Renal pelvis (tissue), 4 donors: ENCODE measurements around the gene HTR1D. TPM values are rescaled to one million over a fixed set of nuclear protein-coding genes. Genes with fewer than 3 reads are reported as not detected.

ENCODE experiments used
- DNase-seq: peaks from one replicate; pipeline ENCODE4 v3.0.0-alpha.2; 2013
- polyA plus RNA-seq, 3 donors: library from polyadenylated mRNA; unstranded; fragments of 120-200 nt; gene quantifications; one replicate each; pipeline ENCODE4 v1.2.1, GENCODE V29; 2013; ENCODE audit not compliant: insufficient read length in 3 of 3

The HTR1D gene
- polyA plus RNA-seq, 3 donors: 0.24 to 0.31 (median 0.28) TPM

- no peak for DNase-seq
These were observed 64.2 kb downstream of the HTR1D start for GRCh38 chr1:23152966-23153684.

GRCh38 chr1:23150742-23151141 lies 66.6 kb downstream of the HTR1D start:
- DNase-seq: no peak

GRCh38 chr1:23150125-23150524 lies 67.2 kb downstream of the HTR1D start:
- no peak for DNase-seq

GRCh38 chr1:23149114-23149513 lies 68.2 kb downstream of the HTR1D start:
- no peak for DNase-seq

GRCh38 chr1:23148084-23148483 lies 69.2 kb downstream of the HTR1D start:
- DNase-seq: no peak

Other genes with a start within 250 kb of the HTR1D start
- gene LACTBL1, start 244.6 kb downstream of the HTR1D start, polyA plus RNA-seq: under 1 TPM in 1 of 3 donors, not detected in 2; 0.14 TPM
- under 1 TPM in 1 of 3 donors, not detected in 2; 0.46 TPM for gene TEX46, start 201.7 kb downstream of the HTR1D start, polyA plus RNA-seq
- gene KDM1A, start 198.0 kb downstream of the HTR1D start, polyA plus RNA-seq: 100 to 1,000 TPM; 132 to 143 (median 135) TPM
- 10 to 100 TPM; 31.4 to 36.7 (median 32.2) TPM for gene LUZP1, start 48.6 kb downstream of the HTR1D start, polyA plus RNA-seq
- gene HNRNPR, start 126.8 kb upstream of the HTR1D start, polyA plus RNA-seq: 100 to 1,000 TPM; 233 to 258 (median 243) TPM
- gene ZNF436, start 152.3 kb upstream of the HTR1D start, polyA plus RNA-seq: 10 to 100 TPM; 31.8 to 33.6 (median 33.1) TPM
- 10 to 100 TPM; 51.8 to 57.3 (median 52.5) TPM for gene TCEA3, start 207.2 kb upstream of the HTR1D start, polyA plus RNA-seq